Loucy (cell line): Measurements from ENCODE around the gene CAMK1D.

Experiments used
- H2AFZ ChIP-seq: fragments of 200-600 bp; sonication (generic); 2 replicates; pipeline ENCODE4 v1.6.0; 2016; ENCODE audit warnings: antibody characterized with exemption, mild to moderate bottlenecking, low read length, moderate library complexity
- H3F3A ChIP-seq: fragments of 200-600 bp; 2 replicates; pipeline ENCODE4 v1.6.0; 2016; ENCODE audit warnings: antibody characterized with exemption, low read depth, mild to moderate bottlenecking
- H3K27me3 ChIP-seq: fragments of 200-600 bp; sonication (generic); 2 replicates; pipeline ENCODE4 v1.6.1; 2014; ENCODE audit warnings: low read length, mild to moderate bottlenecking; ENCODE audit not compliant: insufficient read depth, poor library complexity, severe bottlenecking
- H3K36me3 ChIP-seq: fragments of 200-600 bp; sonication (generic); 2 replicates; pipeline ENCODE4 v1.6.1; 2016; ENCODE audit warnings: low read length; ENCODE audit not compliant: insufficient read depth
- H3K4me1 ChIP-seq: fragments of 200-600 bp; sonication (generic); 2 replicates; pipeline ENCODE4 v1.5.1; 2014; ENCODE audit warnings: low read length, mild to moderate bottlenecking; ENCODE audit not compliant: insufficient read depth, poor library complexity, severe bottlenecking
- H3K4me2 ChIP-seq: fragments of 200-600 bp; sonication (generic); 2 replicates; pipeline ENCODE4 v1.6.0; 2014; ENCODE audit warnings: antibody characterized with exemption, low read length, low read depth, mild to moderate bottlenecking; ENCODE audit not compliant: poor library complexity, severe bottlenecking
- H3K4me3 ChIP-seq: fragments of 200-600 bp; sonication (generic); 2 replicates; pipeline ENCODE4 v1.5.1; 2014; ENCODE audit warnings: low read length, mild to moderate bottlenecking, mixed read lengths; ENCODE audit not compliant: poor library complexity, severe bottlenecking
- H3K79me2 ChIP-seq: fragments of 200-600 bp; sonication (generic); 2 replicates; pipeline ENCODE4 v1.6.1; 2014; ENCODE audit warnings: low read length; ENCODE audit not compliant: insufficient read depth
- H3K9ac ChIP-seq: fragments of 200-600 bp; sonication (generic); 2 replicates; pipeline ENCODE4 v1.6.0; 2014; ENCODE audit warnings: mild to moderate bottlenecking, low read depth, low read length, moderate library complexity; ENCODE audit not compliant: poor library complexity, severe bottlenecking
- H3K9me2 ChIP-seq: fragments of 200-600 bp; sonication (generic); replicated peaks from 2 replicates; pipeline ENCODE4 v1.6.1; 2016; ENCODE audit warnings: low read depth, low read length, mixed read lengths
- H3K9me3 ChIP-seq: fragments of 200-600 bp; sonication (generic); 2 replicates; pipeline ENCODE4 v1.6.1; 2014; ENCODE audit warnings: mild to moderate bottlenecking, antibody characterized with exemption, low read length, low read depth; ENCODE audit not compliant: insufficient read depth
- H4K20me1 ChIP-seq: fragments of 200-600 bp; sonication (generic); 2 replicates; pipeline ENCODE4 v1.6.0; 2014; ENCODE audit warnings: antibody characterized with exemption, low read length, mild to moderate bottlenecking; ENCODE audit not compliant: insufficient read depth, poor library complexity, severe bottlenecking
- EZH2phosphoT487 ChIP-seq: fragments of 200-600 bp; IDR thresholded peaks from 2 replicates; pipeline ENCODE4 v1.6.1; 2018; ENCODE audit warnings: antibody characterized with exemption, mild to moderate bottlenecking, moderate library complexity, borderline replicate concordance
- TF ChIP-seq, protein P1 (sequence below): fragments of 200-600 bp; sonication (generic); conservative IDR thresholded peaks from 2 replicates; pipeline ENCODE4 v1.5.1; 2014; ENCODE audit warnings: mild to moderate bottlenecking, antibody characterized with exemption, low read length

Gene CAMK1D

DNA sequence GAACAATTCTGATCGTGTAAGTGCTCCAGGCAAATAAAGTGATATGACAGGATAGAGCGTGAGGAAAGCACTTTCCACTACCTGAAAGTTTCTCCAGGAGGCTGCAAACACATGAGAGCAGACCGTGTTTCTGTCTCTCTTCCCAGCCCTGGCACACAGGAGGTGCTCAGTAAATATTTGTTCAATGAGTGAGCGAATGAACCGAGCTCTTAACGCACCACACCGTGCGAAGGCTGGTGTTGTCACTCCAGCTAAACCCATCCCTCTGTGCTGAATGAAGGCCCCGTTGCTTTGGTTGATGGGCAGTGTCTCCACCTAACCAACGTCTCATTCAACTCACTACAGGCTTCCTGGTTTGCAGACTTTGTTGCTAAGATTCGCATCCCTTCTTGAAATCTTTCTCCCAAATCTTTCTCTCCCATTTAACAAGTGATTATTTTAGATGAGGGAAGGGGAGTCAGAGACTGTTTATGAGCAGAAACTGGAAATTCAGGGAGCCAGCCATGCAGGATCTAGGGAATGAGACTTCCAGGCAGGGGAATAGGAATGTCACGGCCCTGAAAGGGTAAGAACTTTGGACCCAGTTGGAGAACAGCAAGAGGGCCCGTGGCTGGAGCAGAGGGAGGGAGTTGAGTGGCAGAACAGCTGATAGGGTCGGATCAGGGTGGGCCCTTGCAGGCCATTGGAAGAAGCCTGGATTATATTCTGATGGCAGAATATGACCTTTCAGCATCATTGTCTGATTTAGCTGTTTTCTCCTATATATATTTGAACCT lies 282.6 kb downstream of the CAMK1D start:
- no peaks in the 10 kb centered on the region for H3K9me3 ChIP-seq
- no peaks in the 10 kb centered on the region for H3K9me2 ChIP-seq
- H2AFZ ChIP-seq, result no peak overlapping the region
- H3K27me3 ChIP-seq, result no peaks in the 10 kb centered on the region
- H3K4me3 ChIP-seq, result no peak overlapping the region
- H3K36me3 ChIP-seq, result no peaks in the 10 kb centered on the region
- H3K9ac ChIP-seq, result no peak overlapping the region
- no peak overlapping the region for H3K4me2 ChIP-seq
- H3F3A ChIP-seq, result no peaks in the 10 kb centered on the region
- no peaks in the 10 kb centered on the region for H3K4me1 ChIP-seq
- no peaks in the 10 kb centered on the region for H4K20me1 ChIP-seq
- no peaks in the 10 kb centered on the region for H3K79me2 ChIP-seq
- TF ChIP-seq EZH2phosphoT487, result no peak
- TF ChIP-seq, protein P1, sequence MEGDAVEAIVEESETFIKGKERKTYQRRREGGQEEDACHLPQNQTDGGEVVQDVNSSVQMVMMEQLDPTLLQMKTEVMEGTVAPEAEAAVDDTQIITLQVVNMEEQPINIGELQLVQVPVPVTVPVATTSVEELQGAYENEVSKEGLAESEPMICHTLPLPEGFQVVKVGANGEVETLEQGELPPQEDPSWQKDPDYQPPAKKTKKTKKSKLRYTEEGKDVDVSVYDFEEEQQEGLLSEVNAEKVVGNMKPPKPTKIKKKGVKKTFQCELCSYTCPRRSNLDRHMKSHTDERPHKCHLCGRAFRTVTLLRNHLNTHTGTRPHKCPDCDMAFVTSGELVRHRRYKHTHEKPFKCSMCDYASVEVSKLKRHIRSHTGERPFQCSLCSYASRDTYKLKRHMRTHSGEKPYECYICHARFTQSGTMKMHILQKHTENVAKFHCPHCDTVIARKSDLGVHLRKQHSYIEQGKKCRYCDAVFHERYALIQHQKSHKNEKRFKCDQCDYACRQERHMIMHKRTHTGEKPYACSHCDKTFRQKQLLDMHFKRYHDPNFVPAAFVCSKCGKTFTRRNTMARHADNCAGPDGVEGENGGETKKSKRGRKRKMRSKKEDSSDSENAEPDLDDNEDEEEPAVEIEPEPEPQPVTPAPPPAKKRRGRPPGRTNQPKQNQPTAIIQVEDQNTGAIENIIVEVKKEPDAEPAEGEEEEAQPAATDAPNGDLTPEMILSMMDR, result no peak

DNA sequence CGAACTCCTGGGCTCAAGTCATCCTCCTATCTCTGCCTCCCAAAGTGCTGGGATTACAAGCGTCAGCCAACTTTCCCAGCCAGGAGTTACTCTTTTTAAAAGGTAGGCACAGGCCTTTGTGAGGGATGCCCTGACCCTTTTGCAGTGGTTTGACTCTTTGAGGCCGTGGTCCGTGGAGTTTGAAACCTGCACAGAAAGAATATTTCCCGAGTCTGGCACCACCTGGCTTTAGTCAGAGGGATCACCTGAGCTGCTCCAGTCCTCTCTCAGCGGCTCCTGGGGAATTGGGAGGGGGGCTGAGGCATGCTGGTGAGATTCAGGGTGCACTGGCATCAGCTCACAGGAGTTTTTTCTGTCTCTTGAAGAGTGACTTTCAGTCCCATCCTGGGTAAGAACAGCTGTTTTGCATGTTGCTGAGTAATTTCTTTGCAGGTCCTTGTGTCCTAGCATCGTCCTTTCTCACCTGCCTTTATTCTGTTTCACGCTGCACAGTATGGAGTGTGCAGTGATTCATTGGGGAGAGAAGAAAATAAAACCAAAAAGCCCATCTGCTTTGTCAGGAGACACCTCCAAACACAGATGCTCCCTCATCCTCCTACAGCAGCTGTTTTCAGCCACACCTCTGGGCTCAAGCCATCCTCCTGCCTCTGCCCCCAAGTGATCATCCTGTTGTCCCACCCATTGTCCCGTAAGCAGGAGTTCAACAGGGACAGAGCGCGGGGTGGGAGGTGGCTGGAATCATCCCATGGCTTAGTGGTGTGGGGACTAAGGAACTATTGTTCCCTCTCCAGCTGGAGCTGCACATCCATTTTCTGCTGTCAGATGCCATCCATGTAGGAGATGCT lies 284.7 kb downstream of the CAMK1D start:
- Histone ChIP-seq H3K9me3 (no peaks in the 10 kb centered on the region), H4K20me1 (no peaks in the 10 kb centered on the region), H3K27me3 (no peaks in the 10 kb centered on the region), H3K9me2 (no peaks in the 10 kb centered on the region), H3K9ac (no peak overlapping the region), H3F3A (no peaks in the 10 kb centered on the region), H3K36me3 (no peaks in the 10 kb centered on the region), H3K4me1 (peaks cover 9% of the 10 kb centered on the region), H3K79me2 (no peaks in the 10 kb centered on the region), H3K4me3 (no peak overlapping the region), H3K4me2 (no peak overlapping the region), H2AFZ (no peak overlapping the region)
- no peak for TF ChIP-seq EZH2phosphoT487
- TF ChIP-seq, protein P1, result no peak

DNA sequence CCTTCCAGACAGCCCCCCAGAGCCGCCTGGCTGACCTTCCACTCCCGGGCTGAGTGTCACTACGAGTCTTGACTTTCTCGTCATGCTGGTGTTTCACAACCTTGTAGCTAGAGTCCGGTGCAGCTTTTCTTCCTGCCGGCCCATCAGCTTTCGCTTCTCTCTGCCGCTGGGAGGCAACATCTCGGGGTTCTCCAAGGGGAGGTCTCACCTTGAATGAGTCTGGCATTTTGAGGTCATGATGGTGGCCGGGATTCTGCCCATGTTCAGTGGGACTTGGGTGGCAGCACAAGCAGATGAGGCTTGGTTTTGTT lies 285.2 kb downstream of the CAMK1D start:
- Histone ChIP-seq H4K20me1 (no peaks in the 10 kb centered on the region), H3K4me2 (no peak overlapping the region), H3K79me2 (no peaks in the 10 kb centered on the region), H3K4me1 (peaks cover 9% of the 10 kb centered on the region), H3K4me3 (no peak overlapping the region), H3K9me2 (no peaks in the 10 kb centered on the region), H3F3A (no peaks in the 10 kb centered on the region), H3K27me3 (no peaks in the 10 kb centered on the region), H3K36me3 (no peaks in the 10 kb centered on the region), H3K9ac (no peak overlapping the region), H2AFZ (no peak overlapping the region), H3K9me3 (no peaks in the 10 kb centered on the region)
- TF ChIP-seq EZH2phosphoT487, result no peak
- TF ChIP-seq, protein P1, result no peak
